HepG2 (cell line): ENCODE results near the gene METTL13. TPM values are rescaled to one million over a fixed set of nuclear protein-coding genes. Genes with fewer than 3 reads are reported as not detected.
A peak's percentile ranks its signal among the peaks of the same experiment; 100 is the strongest.

Source experiments
- BCL6 ChIP-seq: IDR thresholded peaks from 2 replicates; pipeline ENCODE4 v1.6.1; 2016; ENCODE audit warnings: missing genetic modification reagents, missing compliant biosample characterization
- CC2D1A ChIP-seq: sonication (generic); formaldehyde crosslinking; IDR thresholded peaks from 2 replicates; pipeline ENCODE4 v1.8.1; 2023; ENCODE audit warnings: mild to moderate bottlenecking, missing genetic modification reagents
- CCDC6 ChIP-seq: sonication (generic); formaldehyde crosslinking; IDR thresholded peaks from 2 replicates; pipeline ENCODE4 v1.8.1; 2022; ENCODE audit warnings: mild to moderate bottlenecking, missing genetic modification reagents, moderate library complexity
- CENPX ChIP-seq: sonication (generic); formaldehyde crosslinking; IDR thresholded peaks from 2 replicates; pipeline ENCODE4 v1.9.0; 2021; ENCODE audit warnings: mild to moderate bottlenecking, missing genetic modification reagents, moderate library complexity
- HDAC1 ChIP-seq: sonication (generic); formaldehyde crosslinking; IDR thresholded peaks from 2 replicates; pipeline ENCODE4 v1.5.1; 2020; ENCODE audit warnings: mild to moderate bottlenecking, missing genetic modification reagents
- HIVEP1 ChIP-seq: sonication (generic); formaldehyde crosslinking; IDR thresholded peaks from 2 replicates; pipeline ENCODE4 v1.4.0; 2020; ENCODE audit warnings: mild to moderate bottlenecking, missing genetic modification reagents
- HNRNPL ChIP-seq: fragments of 200-400 bp; formaldehyde crosslinking; IDR thresholded peaks from 2 replicates; pipeline ENCODE4 v1.6.1; 2017; ENCODE audit warnings: mild to moderate bottlenecking, low read depth, low read length
- ISL2 ChIP-seq: sonication (generic); formaldehyde crosslinking; IDR thresholded peaks from 2 replicates; pipeline ENCODE4 v1.5.0; 2020; ENCODE audit warnings: missing genetic modification reagents
- MED8 ChIP-seq: sonication (generic); formaldehyde crosslinking; IDR thresholded peaks from 2 replicates; pipeline ENCODE4 v1.8.1; 2023; ENCODE audit warnings: mild to moderate bottlenecking, missing genetic modification reagents; ENCODE audit not compliant: insufficient replicate concordance
- MXD4 ChIP-seq: IDR thresholded peaks from 2 replicates; pipeline ENCODE4 v1.6.1; 2016; ENCODE audit warnings: mild to moderate bottlenecking, missing biosample characterization, missing genetic modification reagents
- MZF1 ChIP-seq: sonication (generic); formaldehyde crosslinking; IDR thresholded peaks from 2 replicates; pipeline ENCODE4 v1.8.1; 2023; ENCODE audit warnings: mild to moderate bottlenecking, missing genetic modification reagents, borderline replicate concordance
- PHF20 ChIP-seq: sonication (generic); formaldehyde crosslinking; IDR thresholded peaks from 2 replicates; pipeline ENCODE4 v1.5.0; 2020; ENCODE audit warnings: mild to moderate bottlenecking, missing genetic modification reagents
- POLR2AphosphoS5 ChIP-seq: IDR thresholded peaks from 2 replicates; pipeline ENCODE4 v1.6.1; 2012; ENCODE audit warnings: low read depth, low read length
- RCOR2 ChIP-seq: IDR thresholded peaks from 2 replicates; pipeline ENCODE4 v1.6.1; 2016; ENCODE audit warnings: missing biosample characterization, missing genetic modification reagents
- SMARCE1 ChIP-seq: fragments of 450-650 bp; IDR thresholded peaks from 2 replicates; pipeline ENCODE4 v1.6.1; 2017; ENCODE audit warnings: borderline replicate concordance
- ZNF367 ChIP-seq: sonication (generic); formaldehyde crosslinking; IDR thresholded peaks from 2 replicates; pipeline ENCODE4 v1.4.0; 2020; ENCODE audit warnings: missing genetic modification reagents, borderline replicate concordance
- ZNF451 ChIP-seq: sonication (generic); formaldehyde crosslinking; IDR thresholded peaks from 2 replicates; pipeline ENCODE4 v1.5.0; 2020; ENCODE audit warnings: mild to moderate bottlenecking, missing genetic modification reagents
- ZNF629 ChIP-seq: sonication (generic); formaldehyde crosslinking; conservative IDR thresholded peaks from 2 replicates; pipeline ENCODE4 v1.5.0; 2020; ENCODE audit warnings: missing genetic modification reagents
- ZNF776 ChIP-seq: sonication (generic); formaldehyde crosslinking; IDR thresholded peaks from 2 replicates; pipeline ENCODE4 v1.4.0; 2020; ENCODE audit warnings: mild to moderate bottlenecking, missing genetic modification reagents
- polyA plus RNA-seq, 8 experiments: library from polyadenylated mRNA; depleted of rRNA in 3 of 8; stranded (reverse) in 7 of 8; unstranded in 1 of 8; fragments of >200 nt; fragmentation: Illumina TruSeq in 4 of 8; extraction: Trizol in 4 of 8; gene quantifications; 2 replicates each; pipeline versions ENCODE4 v1.2.1 to v1.2.3, GENCODE V29; 2011 to 2016; ENCODE audit warnings: low read depth in 4 of 8, missing spikeins in 1 of 8, mixed read lengths in 1 of 8; ENCODE audit not compliant: insufficient read depth in 1 of 8
- total RNA-seq, 5 experiments: library from RNA; depleted of rRNA; stranded (reverse); fragments of >200 nt; fragmentation: Illumina TruSeq; extraction: Trizol; gene quantifications; 2 replicates each; pipeline ENCODE4 v1.2.3, GENCODE V29; 2016; ENCODE audit warnings: low read depth in 1 of 5
- TF ChIP-seq, protein P1 (sequence below): sonication (generic); IDR thresholded peaks from 2 replicates; pipeline ENCODE4 v1.6.1; 2016; ENCODE audit warnings: low read depth, borderline replicate concordance
- TF ChIP-seq, protein P2 (sequence below): sonication (generic); formaldehyde crosslinking; conservative IDR thresholded peaks from 2 replicates; pipeline ENCODE4 v1.4.0; 2020; ENCODE audit warnings: missing genetic modification reagents
- TF ChIP-seq, protein P3 (sequence below): sonication (generic); formaldehyde crosslinking; IDR thresholded peaks from 2 replicates; pipeline ENCODE4 v1.5.0; 2020; ENCODE audit warnings: mild to moderate bottlenecking, missing genetic modification reagents, borderline replicate concordance
- TF ChIP-seq, protein P4 (sequence below): IDR thresholded peaks from 2 replicates; pipeline ENCODE4 v1.6.1; 2016; ENCODE audit warnings: low read depth

Gene METTL13
- total and polyA plus RNA-seq, 2 of the 13 experiments (the other 11 are each of a cell fraction or from before 2014, with no cell fraction given) = 18.6 to 22.8 TPM

DNA sequence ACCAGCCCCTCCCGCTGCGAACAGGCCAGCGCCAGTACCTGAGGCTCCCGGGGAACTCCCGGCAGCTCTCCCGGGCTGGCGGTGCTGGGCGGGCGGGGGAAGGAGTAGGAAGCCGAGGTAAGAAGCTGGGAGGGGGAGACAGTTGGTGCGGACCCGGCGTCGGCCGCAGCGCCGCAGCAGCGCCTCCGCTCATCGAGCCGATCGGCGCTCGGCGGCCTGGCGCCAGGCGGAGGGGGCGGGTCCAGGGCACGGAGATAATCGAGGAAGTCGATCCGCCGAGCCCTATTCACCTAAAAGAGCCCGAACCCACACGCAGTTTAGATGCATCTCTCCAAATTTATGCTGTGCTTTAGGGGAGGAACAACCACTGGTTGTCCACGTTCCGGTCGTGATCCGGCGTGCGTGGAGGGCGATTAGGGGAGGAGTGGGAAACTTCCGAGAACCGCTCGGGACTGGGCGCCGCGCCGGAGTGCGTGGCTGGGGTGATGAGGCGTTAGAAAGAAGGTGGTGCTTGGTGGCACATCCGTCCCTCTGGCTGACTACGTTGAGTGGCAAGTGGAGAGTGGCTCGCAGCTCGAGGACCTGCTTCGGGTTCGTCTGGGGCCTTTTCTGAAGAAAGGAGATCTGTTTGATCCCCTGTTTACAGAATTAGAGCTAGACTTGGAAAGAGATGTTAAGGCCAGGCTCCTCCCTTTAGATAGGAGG is 39.4 kb upstream of the METTL13 start, which contains the start of gene VAMP4 (continued):
- TF ChIP-seq SMARCE1 (no peak), ZNF629 (CRISPR knock-in tag) (no peak), HIVEP1 (CRISPR knock-in tag) (no peak), ZNF451 (peak; percentile 91), BCL6 (CRISPR knock-in tag) (peak; percentile 37; the same call in 1 of the 2 replicates), ZNF367 (CRISPR knock-in tag) (no peak), CC2D1A (no peak), MXD4 (CRISPR knock-in tag) (peak; percentile 48; the same call in 1 of the 2 replicates), PHF20 (CRISPR knock-in tag) (peak; percentile 84), ZNF776 (CRISPR knock-in tag) (no peak), MED8 (CRISPR knock-in tag) (no peak), MZF1 (CRISPR knock-in tag) (no peak), ISL2 (peak; percentile 66; the same call in 1 of the 2 replicates), RCOR2 (CRISPR knock-in tag) (no peak), POLR2AphosphoS5 (peak; percentile 86), HNRNPL (no peak; the same call in 1 of the 2 replicates), CCDC6 (CRISPR knock-in tag) (peak; percentile 84; the same call in 1 of the 2 replicates), HDAC1 (CRISPR knock-in tag) (peak; percentile 79; the same call in 1 of the 2 replicates), CENPX (CRISPR knock-in tag) (no peak)
- TF ChIP-seq, protein P1, sequence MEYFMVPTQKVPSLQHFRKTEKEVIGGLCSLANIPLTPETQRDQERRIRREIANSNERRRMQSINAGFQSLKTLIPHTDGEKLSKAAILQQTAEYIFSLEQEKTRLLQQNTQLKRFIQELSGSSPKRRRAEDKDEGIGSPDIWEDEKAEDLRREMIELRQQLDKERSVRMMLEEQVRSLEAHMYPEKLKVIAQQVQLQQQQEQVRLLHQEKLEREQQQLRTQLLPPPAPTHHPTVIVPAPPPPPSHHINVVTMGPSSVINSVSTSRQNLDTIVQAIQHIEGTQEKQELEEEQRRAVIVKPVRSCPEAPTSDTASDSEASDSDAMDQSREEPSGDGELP = no peak
- TF ChIP-seq, protein P2, sequence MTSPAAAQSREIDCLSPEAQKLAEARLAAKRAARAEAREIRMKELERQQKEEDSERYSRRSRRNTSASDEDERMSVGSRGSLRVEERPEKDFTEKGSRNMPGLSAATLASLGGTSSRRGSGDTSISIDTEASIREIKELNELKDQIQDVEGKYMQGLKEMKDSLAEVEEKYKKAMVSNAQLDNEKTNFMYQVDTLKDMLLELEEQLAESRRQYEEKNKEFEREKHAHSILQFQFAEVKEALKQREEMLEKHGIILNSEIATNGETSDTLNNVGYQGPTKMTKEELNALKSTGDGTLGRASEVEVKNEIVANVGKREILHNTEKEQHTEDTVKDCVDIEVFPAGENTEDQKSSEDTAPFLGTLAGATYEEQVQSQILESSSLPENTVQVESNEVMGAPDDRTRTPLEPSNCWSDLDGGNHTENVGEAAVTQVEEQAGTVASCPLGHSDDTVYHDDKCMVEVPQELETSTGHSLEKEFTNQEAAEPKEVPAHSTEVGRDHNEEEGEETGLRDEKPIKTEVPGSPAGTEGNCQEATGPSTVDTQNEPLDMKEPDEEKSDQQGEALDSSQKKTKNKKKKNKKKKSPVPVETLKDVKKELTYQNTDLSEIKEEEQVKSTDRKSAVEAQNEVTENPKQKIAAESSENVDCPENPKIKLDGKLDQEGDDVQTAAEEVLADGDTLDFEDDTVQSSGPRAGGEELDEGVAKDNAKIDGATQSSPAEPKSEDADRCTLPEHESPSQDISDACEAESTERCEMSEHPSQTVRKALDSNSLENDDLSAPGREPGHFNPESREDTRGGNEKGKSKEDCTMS (CRISPR knock-in tag) = no peak
- TF ChIP-seq, protein P3, sequence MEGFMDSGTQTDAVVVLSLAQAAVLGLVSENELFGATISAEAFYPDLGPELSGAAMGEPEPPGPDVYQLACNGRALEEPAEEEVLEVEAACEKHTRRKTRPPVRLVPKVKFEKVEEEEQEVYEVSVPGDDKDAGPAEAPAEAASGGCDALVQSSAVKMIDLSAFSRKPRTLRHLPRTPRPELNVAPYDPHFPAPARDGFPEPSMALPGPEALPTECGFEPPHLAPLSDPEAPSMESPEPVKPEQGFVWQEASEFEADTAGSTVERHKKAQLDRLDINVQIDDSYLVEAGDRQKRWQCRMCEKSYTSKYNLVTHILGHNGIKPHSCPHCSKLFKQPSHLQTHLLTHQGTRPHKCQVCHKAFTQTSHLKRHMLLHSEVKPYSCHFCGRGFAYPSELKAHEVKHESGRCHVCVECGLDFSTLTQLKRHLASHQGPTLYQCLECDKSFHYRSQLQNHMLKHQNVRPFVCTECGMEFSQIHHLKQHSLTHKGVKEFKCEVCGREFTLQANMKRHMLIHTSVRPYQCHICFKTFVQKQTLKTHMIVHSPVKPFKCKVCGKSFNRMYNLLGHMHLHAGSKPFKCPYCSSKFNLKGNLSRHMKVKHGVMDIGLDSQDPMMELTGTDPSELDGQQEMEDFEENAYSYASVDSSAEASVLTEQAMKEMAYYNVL = no peak
- TF ChIP-seq, protein P4, sequence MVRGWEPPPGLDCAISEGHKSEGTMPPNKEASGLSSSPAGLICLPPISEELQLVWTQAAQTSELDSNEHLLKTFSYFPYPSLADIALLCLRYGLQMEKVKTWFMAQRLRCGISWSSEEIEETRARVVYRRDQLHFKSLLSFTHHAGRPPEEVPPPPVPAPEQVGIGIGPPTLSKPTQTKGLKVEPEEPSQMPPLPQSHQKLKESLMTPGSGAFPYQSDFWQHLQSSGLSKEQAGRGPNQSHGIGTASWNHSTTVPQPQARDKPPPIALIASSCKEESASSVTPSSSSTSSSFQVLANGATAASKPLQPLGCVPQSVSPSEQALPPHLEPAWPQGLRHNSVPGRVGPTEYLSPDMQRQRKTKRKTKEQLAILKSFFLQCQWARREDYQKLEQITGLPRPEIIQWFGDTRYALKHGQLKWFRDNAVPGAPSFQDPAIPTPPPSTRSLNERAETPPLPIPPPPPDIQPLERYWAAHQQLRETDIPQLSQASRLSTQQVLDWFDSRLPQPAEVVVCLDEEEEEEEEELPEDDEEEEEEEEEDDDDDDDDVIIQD = peak; percentile 40; the same call in 1 of the 2 replicates
